Measurements from ENCODE around the gene CBLN2.

Gene CBLN2

GRCh38 chr18:72544092-72544886 lies at the start of gene CBLN2:
Gene CBLN2 (minus strand): TSS chr18:72544342. CDS start chr18:72542160, 2,182 bp downstream.
- DNase-seq (ENCODE audit: low read depth in 2 of 2) = no peak

- no peak for DNase-seq (ENCODE audit: low read depth in 2 of 2)
Measured at GRCh38 chr18:72588360-72588759, 44.2 kb upstream of the CBLN2 start.

GRCh38 chr18:72584787-72585186 lies 40.6 kb upstream of the CBLN2 start:
- no peak for DNase-seq (ENCODE audit: low read depth in 2 of 2)

- no peak for DNase-seq (ENCODE audit: low read depth in 2 of 2)
Measured at GRCh38 chr18:72581976-72582375, 37.8 kb upstream of the CBLN2 start.

- no peak for DNase-seq (ENCODE audit: low read depth in 2 of 2)
Measured at GRCh38 chr18:72572896-72573295, 28.8 kb upstream of the CBLN2 start.

- DNase-seq (ENCODE audit: low read depth in 2 of 2) = no peak
Measured at GRCh38 chr18:72566290-72566689, 22.1 kb upstream of the CBLN2 start.

- DNase-seq (ENCODE audit: low read depth in 2 of 2) = no peak
Measured at GRCh38 chr18:72555968-72556367, 11.8 kb upstream of the CBLN2 start.

GRCh38 chr18:72555101-72555500 lies 11.0 kb upstream of the CBLN2 start:
- no peak for DNase-seq (ENCODE audit: low read depth in 2 of 2)

- DNase-seq (ENCODE audit: low read depth in 2 of 2) = no peak
Measured at GRCh38 chr18:72543357-72544055, 636 bp downstream of the CBLN2 start.

GRCh38 chr18:72542984-72543356 lies 1.2 kb downstream of the CBLN2 start:
- no peak for DNase-seq (ENCODE audit: low read depth in 2 of 2)

- no peak for DNase-seq (ENCODE audit: low read depth in 2 of 2)
Measured at GRCh38 chr18:72542342-72542741, 1.8 kb downstream of the CBLN2 start.

GRCh38 chr18:72541871-72542332 lies 2.2 kb downstream of the CBLN2 start:
- no peak for DNase-seq (ENCODE audit: low read depth in 2 of 2)

GRCh38 chr18:72539901-72540300 lies 4.2 kb downstream of the CBLN2 start:
- DNase-seq (ENCODE audit: low read depth in 2 of 2) = no peak

- no peak for DNase-seq (ENCODE audit: low read depth in 2 of 2)
Measured at GRCh38 chr18:72530622-72531021, 13.5 kb downstream of the CBLN2 start.

- DNase-seq (ENCODE audit: low read depth in 2 of 2) = no peak
Measured at GRCh38 chr18:72504866-72505265, 39.3 kb downstream of the CBLN2 start.

GRCh38 chr18:72502671-72503431 lies 41.3 kb downstream of the CBLN2 start:
- DNase-seq (ENCODE audit: low read depth in 2 of 2) = no peak

- DNase-seq (ENCODE audit: low read depth in 2 of 2) = no peak
Measured at GRCh38 chr18:72492497-72492896, 51.6 kb downstream of the CBLN2 start.
